Measurements from ENCODE around the gene PPIF. TPM values are rescaled to one million over a fixed set of nuclear protein-coding genes. Genes with fewer than 3 reads are reported as not detected.

PPIF gene
- total and polyA plus RNA-seq, 2 experiments from 2014 or later, result 86.6 to 143 TPM

GRCh38 chr10:79342295-79342761 lies 4.9 kb upstream of the PPIF start:
- H3K4me3 ChIP-seq, result no peak overlapping the region
- peaks cover 29% of the 10 kb centered on the region for H3K4me1 ChIP-seq (ENCODE audit: low read depth)
- no peak for DNase-seq (ENCODE audit: low read depth in 1 of 2, low spot score in 1 of 2)
- H3K27ac ChIP-seq, result no peak overlapping the region
- H3K9me3 ChIP-seq (ENCODE audit: low read depth), result no peaks in the 10 kb centered on the region
- H3K27me3 ChIP-seq, result no peaks in the 10 kb centered on the region
- no peak for TF ChIP-seq CTCF (IDR thresholded peaks at IDR 0.05; ENCODE audit: low read depth, low read length)
- no peaks in the 10 kb centered on the region for H3K36me3 ChIP-seq

GRCh38 chr10:79342811-79343561 lies 4.3 kb upstream of the PPIF start:
- Histone ChIP-seq H3K4me3 (no peak overlapping the region), H3K9me3 (ENCODE audit: low read depth) (no peaks in the 10 kb centered on the region), H3K27ac (no peak overlapping the region), H3K36me3 (no peaks in the 10 kb centered on the region), H3K27me3 (no peaks in the 10 kb centered on the region), H3K4me1 (ENCODE audit: low read depth) (peaks cover 31% of the 10 kb centered on the region)
- TF ChIP-seq CTCF (IDR thresholded peaks at IDR 0.05; ENCODE audit: low read depth, low read length), result no peak
- peak in 1 of 2 donors; percentile 21 for DNase-seq (ENCODE audit: low read depth in 1 of 2, low spot score in 1 of 2)

- no peak for TF ChIP-seq CTCF (IDR thresholded peaks at IDR 0.05; ENCODE audit: low read depth, low read length)
- H3K9me3 ChIP-seq (ENCODE audit: low read depth), result no peaks in the 10 kb centered on the region
- peak overlapping the region; percentile 5 for H3K27ac ChIP-seq
- no peak overlapping the region for H3K4me3 ChIP-seq
- no peaks in the 10 kb centered on the region for H3K36me3 ChIP-seq
- H3K4me1 ChIP-seq (ENCODE audit: low read depth), result peaks cover 48% of the 10 kb centered on the region
- no peak for DNase-seq (ENCODE audit: low read depth in 1 of 2, low spot score in 1 of 2)
- H3K27me3 ChIP-seq, result no peaks in the 10 kb centered on the region
Observed at GRCh38 chr10:79344502-79345195, 2.6 kb upstream of the PPIF start.

GRCh38 chr10:79345241-79346011 lies 1.8 kb upstream of the PPIF start:
- H3K4me3 ChIP-seq, result no peak overlapping the region
- H3K36me3 ChIP-seq, result peaks cover 1% of the 10 kb centered on the region
- no peaks in the 10 kb centered on the region for H3K9me3 ChIP-seq (ENCODE audit: low read depth)
- peaks cover 48% of the 10 kb centered on the region for H3K4me1 ChIP-seq (ENCODE audit: low read depth)
- no peak for TF ChIP-seq CTCF (IDR thresholded peaks at IDR 0.05; ENCODE audit: low read depth, low read length)
- H3K27ac ChIP-seq, result peak overlapping the region; percentile 5
- DNase-seq (ENCODE audit: low read depth in 1 of 2, low spot score in 1 of 2), result peak in 1 of 2 donors; percentile 18
- H3K27me3 ChIP-seq, result no peaks in the 10 kb centered on the region

GRCh38 chr10:79346012-79346340 lies 1.3 kb upstream of the PPIF start:
- Histone ChIP-seq H3K27ac (no peak overlapping the region), H3K9me3 (ENCODE audit: low read depth) (no peaks in the 10 kb centered on the region), H3K36me3 (peaks cover 6% of the 10 kb centered on the region), H3K27me3 (no peaks in the 10 kb centered on the region), H3K4me1 (ENCODE audit: low read depth) (peaks cover 48% of the 10 kb centered on the region), H3K4me3 (no peak overlapping the region)
- no peak for TF ChIP-seq CTCF (IDR thresholded peaks at IDR 0.05; ENCODE audit: low read depth, low read length)
- no peak for DNase-seq (ENCODE audit: low read depth in 1 of 2, low spot score in 1 of 2)

All from cardiac muscle cell (in vitro differentiated cells and primary cell).